ENCODE data around the gene PLD4.
A peak's percentile ranks its signal among the peaks of the same experiment; 100 is the strongest.

PLD4 gene

DNA sequence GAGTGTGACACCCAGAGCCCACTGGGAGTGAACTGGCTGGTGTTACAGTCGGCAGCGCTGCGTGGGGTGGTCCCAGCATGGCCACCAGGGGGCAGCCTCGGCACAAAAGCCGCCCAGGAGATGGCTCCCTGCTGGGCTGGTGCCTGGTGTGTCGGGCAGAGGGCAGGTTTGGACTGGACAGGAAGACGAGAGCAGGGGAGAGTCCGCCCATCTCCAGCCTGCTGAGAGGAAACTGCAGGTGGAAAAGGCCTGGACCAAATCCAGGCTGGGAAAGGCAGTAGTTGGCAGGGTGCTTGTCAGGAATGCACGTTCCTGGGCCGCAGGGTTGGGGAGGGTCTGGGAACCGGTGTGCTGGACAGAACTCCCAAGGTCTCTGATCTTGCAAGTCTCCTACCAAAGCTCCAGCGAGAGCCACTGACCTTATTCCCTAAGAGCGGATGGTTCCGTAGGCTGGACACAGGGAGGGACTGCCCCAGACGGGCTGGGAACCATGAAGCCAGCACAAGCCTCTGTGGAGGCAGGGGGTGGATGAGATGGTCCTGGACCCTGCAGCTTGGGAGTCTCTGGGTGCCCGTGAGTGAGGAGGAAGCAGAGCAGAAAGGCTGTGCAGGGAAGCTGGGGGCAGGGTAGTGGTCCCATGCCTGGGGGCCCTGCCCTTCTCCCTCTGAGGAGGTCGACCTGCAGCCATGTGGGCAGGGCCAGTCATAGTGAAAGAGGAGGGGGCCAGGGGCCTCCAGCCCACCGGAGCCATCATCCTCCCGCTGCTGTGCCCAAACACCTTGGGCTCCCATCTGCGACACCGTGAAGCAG is 51.7 kb downstream of the PLD4 start:
- no peaks in the 10 kb centered on the region for H3K9me3 Mint-ChIP-seq
- H3K27ac Mint-ChIP-seq, result no peak overlapping the region
- peak overlapping the region in 1 of 2 donors; percentile 16 for H3K4me3 Mint-ChIP-seq
- H3K4me1 Mint-ChIP-seq, result peaks cover 28% of the 10 kb centered on the region
- peaks cover 50% of the 10 kb centered on the region for H3K27me3 Mint-ChIP-seq
- ATAC-seq (peak; percentile 85), DNase-seq (peak; percentile 86 to 87)

DNA sequence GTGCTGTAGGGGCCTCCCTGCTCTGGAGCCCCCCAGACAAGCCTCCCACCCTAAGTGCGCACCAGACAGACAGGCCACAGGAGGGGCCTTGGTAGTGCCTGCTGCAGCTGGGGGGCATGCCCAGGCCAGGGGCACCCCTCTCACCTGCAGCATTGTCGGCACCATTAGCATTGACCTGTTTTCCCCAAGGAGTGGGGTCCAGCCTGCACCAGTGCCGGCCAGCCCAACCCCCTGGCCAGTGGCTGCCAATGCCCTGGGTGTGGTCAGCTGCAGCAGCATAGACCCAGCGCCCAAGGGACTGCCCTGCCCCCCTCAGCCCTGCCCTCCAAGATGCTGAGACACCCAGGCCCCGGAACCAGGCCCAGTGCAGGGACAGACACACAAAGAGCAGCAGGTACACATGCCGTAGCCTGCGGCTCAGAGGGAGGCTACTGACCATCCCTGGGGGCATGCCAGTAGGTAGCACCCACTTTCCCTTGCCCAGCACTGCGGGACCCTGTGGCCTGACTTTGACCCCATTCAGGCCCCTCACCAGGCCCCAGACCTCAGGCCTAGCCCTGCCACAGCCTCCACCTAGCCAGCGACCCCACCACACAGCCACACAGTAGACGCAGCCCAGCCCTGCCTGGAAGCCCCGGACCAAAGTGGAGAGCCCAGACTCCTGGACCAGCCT is 52.5 kb downstream of the PLD4 start:
- Mint-ChIP-seq H3K4me3 (peak overlapping the region; percentile 67 to 84), H3K9me3 (no peaks in the 10 kb centered on the region), H3K4me1 (peaks cover 28% of the 10 kb centered on the region), H3K27me3 (peaks cover 50% of the 10 kb centered on the region), H3K27ac (peak overlapping the region in 1 of 2 donors; percentile 35)
- ATAC-seq (no peak), DNase-seq (no peak)

DNA sequence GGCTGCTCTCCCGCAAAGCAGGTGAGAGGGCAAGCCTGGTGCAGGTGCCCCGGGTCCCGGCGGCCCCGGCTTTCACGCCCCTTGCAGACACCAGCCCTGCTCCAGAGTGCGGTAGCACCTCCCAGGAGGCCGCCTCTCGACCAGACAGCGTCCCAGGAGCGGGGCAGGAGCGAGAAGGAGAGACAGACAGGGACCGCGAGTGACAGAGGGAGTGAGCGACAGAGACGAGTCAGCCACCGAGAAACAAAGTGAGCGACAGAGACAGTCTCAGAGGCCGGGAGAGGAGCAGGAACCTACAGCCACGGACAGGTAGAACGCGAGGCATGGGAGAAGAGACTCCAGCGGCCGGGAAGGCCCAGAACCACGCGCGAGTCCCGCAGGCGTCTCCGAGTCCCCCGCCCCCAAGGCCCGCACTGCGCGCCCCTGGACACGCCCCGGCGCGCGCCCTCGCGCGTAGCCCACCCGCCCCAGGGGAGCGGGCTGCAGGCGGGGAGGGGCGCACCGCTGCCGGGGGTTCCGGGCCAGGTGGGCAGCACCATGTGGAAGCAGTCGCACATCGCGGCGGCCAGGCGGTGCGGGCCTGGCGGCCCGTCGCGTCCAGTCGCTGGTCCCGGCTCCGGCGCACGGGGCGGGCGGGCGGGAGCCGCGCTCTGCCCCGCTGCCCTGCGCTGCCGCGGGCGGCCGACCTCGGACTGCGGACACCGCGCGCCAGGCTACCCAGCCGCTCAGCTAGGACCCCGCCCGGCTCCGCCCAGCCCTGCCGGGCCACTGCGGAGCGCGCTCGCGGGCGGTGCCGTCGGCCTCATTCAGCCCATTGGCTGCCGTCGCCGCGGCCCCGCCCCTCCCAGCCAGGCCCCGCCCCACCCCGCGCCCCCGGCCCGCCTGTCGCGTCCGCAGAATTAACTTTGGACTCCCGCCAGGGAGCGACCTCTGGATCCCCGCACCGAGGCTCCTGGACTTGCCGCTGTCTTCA is 53.3 kb downstream of the PLD4 start, which contains the start of gene AHNAK2:
AHNAK2 (minus strand) TSS at position 694 of the 973 bp plus-strand sequence; CDS start at position 557, 137 bp downstream.
- Mint-ChIP-seq H3K4me1 (peaks cover 28% of the 10 kb centered on the region), H3K27me3 (peaks cover 50% of the 10 kb centered on the region), H3K9me3 (no peaks in the 10 kb centered on the region), H3K4me3 (peak within 1 kb of the TSS; percentile 67 to 84), H3K27ac (peak within 1 kb of the TSS in 1 of 2 donors; percentile 35)
- ATAC-seq (peak; percentile 57), DNase-seq (no peak)

DNA sequence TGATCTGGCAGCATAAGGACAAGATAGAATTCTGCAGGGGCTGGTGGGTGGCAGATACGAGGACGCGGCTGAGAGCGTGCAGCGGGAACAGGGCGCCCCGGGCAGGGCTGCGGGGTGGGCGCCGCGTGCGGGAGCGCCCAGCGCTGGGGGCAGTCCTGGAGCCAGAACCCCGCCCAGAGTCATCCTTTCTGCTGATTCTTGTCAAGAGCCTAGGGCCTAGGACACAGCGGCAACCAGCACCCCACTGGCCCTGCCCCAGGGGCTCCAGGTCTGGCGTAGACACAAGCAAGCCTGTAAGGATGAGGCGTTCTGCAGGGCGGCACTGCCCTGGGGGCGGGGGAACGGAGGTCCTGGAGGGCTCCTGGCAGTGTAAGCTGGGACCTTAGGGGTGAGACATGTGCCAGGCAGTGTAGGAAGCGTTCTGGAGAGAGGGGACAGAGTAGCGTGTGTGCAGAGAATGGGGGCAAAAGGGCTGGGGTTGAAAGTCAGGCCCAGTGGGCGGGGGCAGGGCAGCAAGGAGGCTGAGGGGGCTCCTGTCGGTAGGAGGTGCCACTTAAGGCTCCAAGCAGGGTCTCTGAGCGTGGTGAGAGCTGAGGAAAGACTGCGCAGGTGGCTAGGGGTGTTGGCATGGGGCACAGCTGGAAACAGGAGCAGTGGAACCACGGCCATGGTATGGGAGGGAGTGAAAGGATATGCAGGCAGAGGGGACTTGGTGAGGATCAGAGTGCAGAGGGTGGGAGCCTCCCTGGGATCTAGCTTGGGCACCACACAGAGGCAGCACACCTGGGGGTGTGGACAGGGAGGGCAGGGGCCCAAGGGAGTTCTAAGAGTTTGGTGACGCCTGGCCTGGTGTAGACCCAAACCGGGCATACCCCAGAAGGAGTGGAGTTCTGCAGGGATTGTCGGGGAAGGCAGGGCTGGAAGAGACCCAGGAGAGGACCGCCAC is 54.3 kb downstream of the PLD4 start:
- peaks cover 28% of the 10 kb centered on the region for H3K4me1 Mint-ChIP-seq
- H3K9me3 Mint-ChIP-seq, result no peaks in the 10 kb centered on the region
- peak overlapping the region; percentile 24 to 46 for H3K4me3 Mint-ChIP-seq
- ATAC-seq (no peak), DNase-seq (no peak)
- peak overlapping the region in 1 of 2 donors; percentile 3 for H3K27ac Mint-ChIP-seq
- H3K27me3 Mint-ChIP-seq, result peaks cover 50% of the 10 kb centered on the region

DNA sequence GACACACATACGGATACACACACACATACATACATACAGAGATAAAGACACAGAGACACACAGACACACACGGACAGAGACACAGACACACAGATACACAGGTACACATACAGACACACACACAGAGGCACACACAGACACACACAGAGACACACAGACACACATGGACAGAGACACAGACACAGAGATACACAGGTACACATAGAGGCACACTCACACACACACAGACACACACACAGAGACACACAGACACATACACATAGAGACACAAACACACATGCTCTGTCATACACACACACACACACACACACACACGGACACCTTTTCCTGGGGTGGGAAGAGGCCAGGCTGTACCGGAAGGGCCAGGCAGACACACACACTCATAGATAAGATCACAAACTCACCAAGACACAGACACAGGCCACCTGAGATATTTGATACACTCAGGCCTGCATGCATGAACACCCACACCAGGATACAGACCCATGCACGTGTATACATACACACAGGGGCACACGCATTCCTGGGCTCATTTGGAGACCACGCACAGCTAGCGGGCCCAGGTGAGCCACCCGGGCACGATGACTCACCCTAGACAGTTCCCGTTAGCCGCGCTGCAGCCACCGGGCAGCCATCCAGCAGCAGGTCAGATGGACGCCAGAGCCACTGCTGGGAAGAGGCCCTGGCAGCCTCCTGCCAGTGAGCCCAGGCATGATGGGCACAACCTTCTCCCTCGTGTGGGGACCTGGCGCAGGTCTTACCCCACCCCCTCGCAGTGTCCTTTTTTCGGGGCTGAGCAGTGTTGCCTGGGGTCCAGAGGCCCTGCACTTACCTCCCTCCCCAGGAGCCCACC is 55.3 kb downstream of the PLD4 start:
- ATAC-seq, result no peak
- Mint-ChIP-seq H3K27ac (no peak overlapping the region), H3K9me3 (no peaks in the 10 kb centered on the region), H3K4me1 (peaks cover 36% of the 10 kb centered on the region), H3K27me3 (peaks cover 41% of the 10 kb centered on the region), H3K4me3 (no peak overlapping the region)
- no peak for DNase-seq

DNA sequence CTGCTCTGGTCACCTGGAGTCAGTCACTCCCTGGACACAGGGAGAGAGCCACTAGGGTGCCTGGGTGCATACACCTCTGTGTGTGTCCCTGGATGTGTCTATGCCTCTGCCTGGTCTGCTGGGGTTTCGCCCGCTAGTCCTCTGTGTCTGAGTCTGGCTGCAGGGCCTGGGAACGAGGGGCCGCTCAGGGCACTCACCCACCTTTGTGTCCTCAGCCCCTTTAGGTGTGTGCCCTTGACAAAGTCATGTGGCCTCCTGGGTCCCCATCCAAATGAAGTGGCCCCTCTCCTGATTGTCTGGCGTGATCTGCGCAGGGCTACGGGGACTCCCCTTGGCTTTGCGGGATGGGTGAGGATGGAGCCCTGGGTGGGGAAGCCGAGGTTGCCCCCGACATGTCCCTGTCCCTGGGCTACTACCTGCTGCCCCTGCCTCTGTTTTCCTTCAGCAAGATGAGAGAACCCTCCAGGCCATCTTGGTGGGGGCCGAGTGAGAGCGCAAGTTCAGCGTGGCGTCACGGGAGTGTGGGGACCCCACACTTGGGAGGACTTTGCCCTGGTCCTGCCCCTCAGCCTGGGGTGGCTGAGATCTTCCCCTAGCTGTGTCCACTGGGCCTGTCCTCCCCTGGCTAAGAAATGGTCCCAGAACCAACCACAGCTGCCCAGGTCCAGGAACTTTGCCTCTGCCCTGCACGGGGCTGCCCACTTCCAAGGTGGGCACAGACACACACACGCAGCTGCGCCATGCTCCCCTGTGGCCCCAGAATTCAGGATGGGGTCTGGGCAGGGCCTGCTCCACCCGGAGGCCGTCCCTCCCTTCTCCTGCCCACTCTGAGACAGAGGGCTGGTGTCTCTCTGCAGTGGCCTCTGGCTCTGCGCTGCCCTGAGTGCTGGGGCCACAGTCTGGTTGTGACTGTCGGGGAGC is 56.2 kb downstream of the PLD4 start:
- Mint-ChIP-seq H3K4me1 (peaks cover 32% of the 10 kb centered on the region), H3K27me3 (peaks cover 35% of the 10 kb centered on the region), H3K9me3 (no peaks in the 10 kb centered on the region), H3K4me3 (no peak overlapping the region), H3K27ac (no peak overlapping the region)
- ATAC-seq (no peak), DNase-seq (no peak)

DNA sequence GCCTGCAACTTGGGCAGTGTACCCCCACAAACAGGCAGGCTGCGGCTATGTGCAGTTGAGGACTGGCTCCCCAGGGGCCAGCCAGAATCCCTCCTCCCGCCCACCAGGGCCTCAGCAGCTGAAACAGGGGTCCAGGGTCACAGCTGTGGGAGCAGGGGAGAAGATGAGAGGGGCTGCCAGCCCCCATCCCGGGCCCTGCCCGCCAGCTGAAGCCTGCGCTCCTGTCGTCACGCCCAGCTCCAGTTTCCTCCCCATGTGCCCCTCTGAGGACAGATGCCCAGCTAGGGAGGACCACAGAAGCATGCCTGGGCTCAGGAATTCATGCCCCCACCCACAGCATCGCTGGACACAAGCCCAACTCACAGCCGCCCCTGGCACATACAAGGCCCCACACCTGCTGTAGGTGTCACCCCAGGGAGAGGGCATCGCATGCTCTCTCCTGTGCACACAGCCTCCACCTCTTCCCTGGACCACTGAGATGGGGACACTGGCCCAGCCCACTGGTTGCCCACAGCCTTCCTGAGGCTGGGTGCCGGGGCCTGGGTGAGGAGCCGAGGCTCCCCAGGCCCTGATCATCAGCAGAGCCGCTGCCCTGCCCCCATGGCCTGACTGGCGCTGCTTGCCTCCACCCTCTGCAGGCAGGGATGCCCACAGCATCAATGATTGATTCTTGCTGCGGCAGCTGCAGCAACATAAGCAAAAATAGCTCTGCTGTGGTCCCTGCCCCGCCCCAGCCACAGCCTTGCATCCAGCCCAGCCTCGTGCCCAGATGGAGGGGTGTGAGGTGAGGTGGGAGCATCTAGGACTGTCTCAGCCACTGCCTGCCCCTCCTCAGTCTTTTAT is 57.2 kb downstream of the PLD4 start:
- H3K4me3 Mint-ChIP-seq, result no peak overlapping the region
- peaks cover 31% of the 10 kb centered on the region for H3K27me3 Mint-ChIP-seq
- H3K9me3 Mint-ChIP-seq, result no peaks in the 10 kb centered on the region
- ATAC-seq (no peak), DNase-seq (no peak)
- H3K4me1 Mint-ChIP-seq, result peaks cover 35% of the 10 kb centered on the region
- no peak overlapping the region for H3K27ac Mint-ChIP-seq

DNA sequence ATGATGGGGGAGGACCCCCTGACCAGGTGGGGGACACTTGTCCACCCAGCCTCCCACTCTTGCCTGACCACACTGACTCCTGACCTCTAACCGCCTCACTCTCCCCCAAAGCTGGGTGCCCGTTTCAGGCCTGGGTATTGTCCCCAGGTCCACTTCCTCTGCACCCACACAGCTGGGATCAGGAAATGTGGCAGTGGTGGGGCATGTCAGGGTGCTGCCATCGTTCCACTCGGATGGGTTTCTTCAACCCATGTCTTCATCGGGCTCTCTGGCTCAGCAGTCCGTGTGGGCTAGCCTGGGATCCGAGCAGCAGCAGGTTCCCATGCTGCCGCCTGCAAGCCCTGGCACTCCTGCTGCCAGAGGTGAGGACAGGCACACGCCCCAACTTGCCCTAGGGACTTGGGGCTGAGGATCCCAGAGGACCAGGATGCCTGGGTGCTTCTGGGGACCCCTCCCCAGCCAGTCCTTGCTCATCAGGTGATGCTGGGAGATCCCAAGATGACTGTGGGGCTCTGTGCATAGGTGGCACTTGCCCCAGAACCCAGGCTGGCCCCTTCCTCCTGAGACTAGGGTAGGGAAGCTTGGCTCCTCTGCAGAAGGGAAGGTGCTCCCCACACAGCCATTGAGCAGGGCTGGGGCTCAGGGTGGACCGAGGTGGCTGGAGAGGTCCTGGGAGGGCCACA is 58.0 kb downstream of the PLD4 start:
- no peak for ATAC-seq
- DNase-seq, result no peak
- Mint-ChIP-seq H3K4me1 (peaks cover 28% of the 10 kb centered on the region), H3K4me3 (no peak overlapping the region), H3K27me3 (peaks cover 26% of the 10 kb centered on the region), H3K9me3 (no peaks in the 10 kb centered on the region), H3K27ac (no peak overlapping the region)

Measured in stimulated activated naive CD8-positive, alpha-beta T cell treated with anti-CD3 and anti-CD28 coated beads, Interleukin-15, amount 100 ng/mL, for 72 hours (primary cell).